Measurements from ENCODE around the gene CAPRIN1. TPM values are rescaled to one million over a fixed set of nuclear protein-coding genes. Genes with fewer than 3 reads are reported as not detected.
A peak's percentile ranks its signal among the peaks of the same experiment; 100 is the strongest.

The CAPRIN1 gene
- polyA plus RNA-seq, 2 of the 4 experiments (the other 2 are of a cell fraction), result 159 to 255 TPM

GRCh38 chr11:34028425-34028824 lies 23.1 kb upstream of the CAPRIN1 start:
- ATAC-seq (peak in 1 of 2 experiments; percentile 48; a peak in 4 of 6 replicates), DNase-seq (ENCODE audit: low read depth in 1 of 2, low spot score in 1 of 2) (no peak), FAIRE-seq (no peak)
- peak overlapping the region in 1 of 2 experiments; percentile 63; a peak in 3 of 6 replicates for H3K27ac ChIP-seq
- H3K4me2 ChIP-seq, result peak overlapping the region; percentile 56
- no peaks in the 10 kb centered on the region for H3K9me3 ChIP-seq
- TF ChIP-seq NR3C1 (IDR thresholded peaks at IDR 0.05) (no peak), CHD2 (IDR thresholded peaks at IDR 0.05; ENCODE audit: low read length, partially characterized antibody) (no peak), SREBF2 (IDR thresholded peaks at IDR 0.05) (no peak), MAZ (IDR thresholded peaks at IDR 0.05; ENCODE audit: borderline replicate concordance, low read depth, low read length) (no peak), MAFK (IDR thresholded peaks at IDR 0.05; ENCODE audit: partially characterized antibody) (no peak), FOXS1 (CRISPR knock-in tag; IDR thresholded peaks at IDR 0.05) (no peak), REST (IDR thresholded peaks at IDR 0.05) (no peak)
- TF ChIP-seq, protein P1, sequence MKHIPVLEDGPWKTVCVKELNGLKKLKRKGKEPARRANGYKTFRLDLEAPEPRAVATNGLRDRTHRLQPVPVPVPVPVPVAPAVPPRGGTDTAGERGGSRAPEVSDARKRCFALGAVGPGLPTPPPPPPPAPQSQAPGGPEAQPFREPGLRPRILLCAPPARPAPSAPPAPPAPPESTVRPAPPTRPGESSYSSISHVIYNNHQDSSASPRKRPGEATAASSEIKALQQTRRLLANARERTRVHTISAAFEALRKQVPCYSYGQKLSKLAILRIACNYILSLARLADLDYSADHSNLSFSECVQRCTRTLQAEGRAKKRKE (CRISPR knock-in tag; IDR thresholded peaks at IDR 0.05; ENCODE audit: low read depth), result no peak
- TF ChIP-seq, protein P2, sequence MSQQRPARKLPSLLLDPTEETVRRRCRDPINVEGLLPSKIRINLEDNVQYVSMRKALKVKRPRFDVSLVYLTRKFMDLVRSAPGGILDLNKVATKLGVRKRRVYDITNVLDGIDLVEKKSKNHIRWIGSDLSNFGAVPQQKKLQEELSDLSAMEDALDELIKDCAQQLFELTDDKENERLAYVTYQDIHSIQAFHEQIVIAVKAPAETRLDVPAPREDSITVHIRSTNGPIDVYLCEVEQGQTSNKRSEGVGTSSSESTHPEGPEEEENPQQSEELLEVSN (IDR thresholded peaks at IDR 0.05; ENCODE audit: borderline replicate concordance, low read depth), result no peak
- CTCF ChIA-PET, result interaction anchor here (0.6 to 3.1 kb wide), 5 partner anchors 17 to 436 kb away, joined by 3 to 15 read pairs (median 3); no protein-coding TSS in a partner anchor
- WGBS (ENCODE audit: missing lambda C conversion rate), result 24% methylated on average over 2 of the region's 2 CpGs
- POLR2A ChIA-PET, result no interaction called here
- no peak overlapping the region for H3K4me3 ChIP-seq
- H3K4me1 ChIP-seq, result peaks cover 14% of the 10 kb centered on the region

DNA sequence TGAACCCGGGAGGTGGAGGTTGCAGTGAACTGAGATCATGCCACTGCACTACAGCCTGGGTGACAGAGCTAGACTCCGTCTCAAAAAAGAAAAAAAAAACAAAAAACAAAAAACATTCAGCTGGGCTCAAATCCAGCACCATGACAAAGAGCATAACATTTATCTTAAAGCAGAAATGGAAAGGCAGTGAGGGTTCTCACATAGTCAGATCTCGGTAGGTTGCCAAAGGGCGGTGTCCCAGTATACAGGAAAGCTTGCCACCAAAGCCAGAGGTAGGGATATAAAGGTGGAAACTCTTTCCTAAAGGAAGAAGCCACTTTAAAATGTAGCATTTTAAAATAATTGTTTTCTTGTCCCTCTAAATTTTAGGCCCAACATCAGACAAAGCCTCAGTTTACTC lies 22.4 kb upstream of the CAPRIN1 start:
- TF ChIP-seq, protein P3, sequence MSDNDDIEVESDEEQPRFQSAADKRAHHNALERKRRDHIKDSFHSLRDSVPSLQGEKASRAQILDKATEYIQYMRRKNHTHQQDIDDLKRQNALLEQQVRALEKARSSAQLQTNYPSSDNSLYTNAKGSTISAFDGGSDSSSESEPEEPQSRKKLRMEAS (IDR thresholded peaks at IDR 0.05), result no peak
- TF ChIP-seq ESRRA (IDR thresholded peaks at IDR 0.05; ENCODE audit: borderline replicate concordance, low read length) (no peak), MYC (IDR thresholded peaks at IDR 0.05; ENCODE audit: borderline replicate concordance, low read length) (no peak), FOSL2 (IDR thresholded peaks at IDR 0.05) (no peak), FOSL2 (CRISPR knock-in tag; IDR thresholded peaks at IDR 0.05) (no peak), HES2 (IDR thresholded peaks at IDR 0.05) (no peak)
- TF ChIP-seq, protein P4, sequence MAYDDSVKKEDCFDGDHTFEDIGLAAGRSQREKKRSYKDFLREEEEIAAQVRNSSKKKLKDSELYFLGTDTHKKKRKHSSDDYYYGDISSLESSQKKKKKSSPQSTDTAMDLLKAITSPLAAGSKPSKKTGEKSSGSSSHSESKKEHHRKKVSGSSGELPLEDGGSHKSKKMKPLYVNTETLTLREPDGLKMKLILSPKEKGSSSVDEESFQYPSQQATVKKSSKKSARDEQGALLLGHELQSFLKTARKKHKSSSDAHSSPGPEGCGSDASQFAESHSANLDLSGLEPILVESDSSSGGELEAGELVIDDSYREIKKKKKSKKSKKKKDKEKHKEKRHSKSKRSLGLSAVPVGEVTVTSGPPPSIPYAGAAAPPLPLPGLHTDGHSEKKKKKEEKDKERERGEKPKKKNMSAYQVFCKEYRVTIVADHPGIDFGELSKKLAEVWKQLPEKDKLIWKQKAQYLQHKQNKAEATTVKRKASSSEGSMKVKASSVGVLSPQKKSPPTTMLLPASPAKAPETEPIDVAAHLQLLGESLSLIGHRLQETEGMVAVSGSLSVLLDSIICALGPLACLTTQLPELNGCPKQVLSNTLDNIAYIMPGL (CRISPR knock-in tag; IDR thresholded peaks at IDR 0.05; ENCODE audit: borderline replicate concordance), result no peak
- no peaks in the 10 kb centered on the region for H3K9me3 ChIP-seq
- no peak overlapping the region for H3K4me3 ChIP-seq
- ATAC-seq (no peak), DNase-seq (ENCODE audit: low read depth in 1 of 2, low spot score in 1 of 2) (no peak), FAIRE-seq (no peak)
- H3K27ac ChIP-seq, result no peak overlapping the region
- WGBS (ENCODE audit: missing lambda C conversion rate), result 90% methylated on average over 4 of the region's 4 CpGs
- ChIA-PET CTCF (interaction anchor here (0.6 to 3.1 kb wide), 5 partner anchors 18 to 435 kb away, joined by 3 to 15 read pairs (median 3); no protein-coding TSS in a partner anchor), POLR2A (no interaction called here)
- no peak overlapping the region for H3K4me2 ChIP-seq
- peaks cover 14% of the 10 kb centered on the region for H3K4me1 ChIP-seq
